ENCODE results near the gene SCN5A. TPM values are rescaled to one million over a fixed set of nuclear protein-coding genes. Genes with fewer than 3 reads are reported as not detected.

SCN5A gene
- total RNA-seq, 4 donors from 2014 or later = 0.50 to 1.7 (median 0.81) TPM; not detected in 1

GRCh38 chr3:38562467-38562925 is 87.0 kb downstream of the SCN5A start:
- Histone ChIP-seq H3K4me1 (no peaks in the 10 kb centered on the region), H3K36me3 (no peaks in the 10 kb centered on the region), H3K27ac (no peak overlapping the region), H3K9me3 (no peaks in the 10 kb centered on the region), H3K27me3 (no peaks in the 10 kb centered on the region), H3K4me3 (no peak overlapping the region)
- 80 to 90% methylated on average over 1 to 2 of the region's 7 CpGs for WGBS, 2 donors (ENCODE audit: low coverage in 1 of 2)
- no peak for TF ChIP-seq EP300 (IDR thresholded peaks at IDR 0.05)
- ATAC-seq = no peak

- 60 to 62% methylated on average over 1 to 2 of the region's 10 CpGs for WGBS, 2 donors (ENCODE audit: low coverage in 1 of 2)
- Histone ChIP-seq H3K4me3 (no peak overlapping the region), H3K27me3 (no peaks in the 10 kb centered on the region), H3K4me1 (no peaks in the 10 kb centered on the region), H3K27ac (no peak overlapping the region), H3K9me3 (no peaks in the 10 kb centered on the region), H3K36me3 (no peaks in the 10 kb centered on the region)
- no peak for TF ChIP-seq EP300 (IDR thresholded peaks at IDR 0.05)
- TF ChIP-seq POLR2AphosphoS5 (IDR thresholded peaks at IDR 0.05) = no peak
- TF ChIP-seq POLR2A (IDR thresholded peaks at IDR 0.05) = no peak
- no peak for ATAC-seq
Measured at GRCh38 chr3:38561746-38562466, 87.6 kb downstream of the SCN5A start.

GRCh38 chr3:38560996-38561717 is 88.3 kb downstream of the SCN5A start:
- WGBS, 2 donors (ENCODE audit: low coverage in 1 of 2) = 88 to 90% methylated on average over 3 to 4 of the region's 7 CpGs
- no peak for TF ChIP-seq EP300 (IDR thresholded peaks at IDR 0.05)
- no peak for TF ChIP-seq CTCF (IDR thresholded peaks at IDR 0.05)
- no peak for TF ChIP-seq POLR2A (IDR thresholded peaks at IDR 0.05)
- no peak for TF ChIP-seq POLR2AphosphoS5 (IDR thresholded peaks at IDR 0.05)
- ATAC-seq = no peak
- H3K9me3 ChIP-seq = no peaks in the 10 kb centered on the region
- H3K27ac ChIP-seq = no peak overlapping the region
- H3K4me1 ChIP-seq = no peaks in the 10 kb centered on the region
- H3K4me3 ChIP-seq = no peak overlapping the region
- H3K27me3 ChIP-seq = no peaks in the 10 kb centered on the region
- no peaks in the 10 kb centered on the region for H3K36me3 ChIP-seq

GRCh38 chr3:38560284-38560683 is 89.2 kb downstream of the SCN5A start:
- Histone ChIP-seq H3K36me3 (no peaks in the 10 kb centered on the region), H3K27ac (no peak overlapping the region), H3K9me3 (no peaks in the 10 kb centered on the region), H3K4me3 (no peak overlapping the region), H3K27me3 (no peaks in the 10 kb centered on the region), H3K4me1 (no peaks in the 10 kb centered on the region)
- 94 to 100% methylated on average over 1 to 6 of the region's 6 CpGs for WGBS, 2 donors (ENCODE audit: low coverage in 1 of 2)
- no peak for ATAC-seq
- no peak for TF ChIP-seq CTCF (IDR thresholded peaks at IDR 0.05)
- no peak for TF ChIP-seq POLR2A (IDR thresholded peaks at IDR 0.05)
- TF ChIP-seq POLR2AphosphoS5 (IDR thresholded peaks at IDR 0.05) = no peak
- no peak for TF ChIP-seq EP300 (IDR thresholded peaks at IDR 0.05)

- Histone ChIP-seq H3K36me3 (no peaks in the 10 kb centered on the region), H3K27me3 (no peaks in the 10 kb centered on the region), H3K4me1 (no peaks in the 10 kb centered on the region), H3K27ac (no peak overlapping the region), H3K9me3 (peaks cover 0 to 9% (median 0%) of the 10 kb centered on the region in 3 donors), H3K4me3 (no peak overlapping the region)
- TF ChIP-seq POLR2AphosphoS5 (IDR thresholded peaks at IDR 0.05) = no peak
- TF ChIP-seq CTCF (IDR thresholded peaks at IDR 0.05) = no peak
- no peak for TF ChIP-seq EP300 (IDR thresholded peaks at IDR 0.05)
- no peak for TF ChIP-seq POLR2A (IDR thresholded peaks at IDR 0.05)
- 57 to 100% methylated on average over 1 of the region's 1 CpG for WGBS, 2 donors (ENCODE audit: low coverage in 1 of 2)
- ATAC-seq = no peak
Measured at GRCh38 chr3:38558864-38559263, 90.6 kb downstream of the SCN5A start.
